Effector memory CD4-positive, alpha-beta T cell (primary cell): ENCODE results near the gene CHMP3.
"Not testable (repeated sequence)": the region's sequence is repeated elsewhere in the genome, so short reads cannot be mapped to it uniquely, and the experiment has no call there.

ENCODE experiments used
- DNase-seq, 3 donors: peaks; one replicate each; pipeline ENCODE4 v3.0.0-alpha.2; 2020
- H3K27ac ChIP-seq: 2 replicates; pipeline ENCODE4 v1.7.0; 2013; ENCODE audit warnings: mild to moderate bottlenecking, low read length, moderate library complexity; ENCODE audit not compliant: insufficient read depth, poor library complexity, severe bottlenecking
- H3K27me3 ChIP-seq: replicated peaks from 2 replicates; pipeline ENCODE4 v1.7.0; 2013; ENCODE audit warnings: mild to moderate bottlenecking, low read length; ENCODE audit not compliant: insufficient read depth, control insufficient read depth, poor library complexity, severe bottlenecking
- H3K36me3 ChIP-seq: 2 replicates; pipeline ENCODE4 v1.7.0; 2013; ENCODE audit warnings: mild to moderate bottlenecking, low read length, moderate library complexity; ENCODE audit not compliant: control insufficient read depth, insufficient read depth
- H3K4me1 ChIP-seq: 2 replicates; pipeline ENCODE4 v1.7.0; 2013; ENCODE audit warnings: low read length, mild to moderate bottlenecking; ENCODE audit not compliant: control insufficient read depth, insufficient read depth, poor library complexity, severe bottlenecking
- H3K4me3 ChIP-seq: 2 replicates; pipeline ENCODE4 v1.7.0; 2013; ENCODE audit warnings: low read length, low read depth, mild to moderate bottlenecking; ENCODE audit not compliant: insufficient read depth, poor library complexity, severe bottlenecking
- H3K9me3 ChIP-seq: 2 replicates; pipeline ENCODE4 v1.7.0; 2013; ENCODE audit warnings: mild to moderate bottlenecking, low read length, moderate library complexity; ENCODE audit not compliant: control insufficient read depth

The CHMP3 gene

GRCh38 chr2:86513948-86514660, 49.1 kb downstream of the CHMP3 start:
- H3K27ac ChIP-seq: no peak overlapping the region

GRCh38 chr2:86512892-86513291, 50.4 kb downstream of the CHMP3 start:
- no peak overlapping the region for H3K4me3 ChIP-seq
- H3K27me3 ChIP-seq: no peaks in the 10 kb centered on the region
- H3K4me1 ChIP-seq: no peaks in the 10 kb centered on the region
- peaks cover 23% of the 10 kb centered on the region for H3K36me3 ChIP-seq
- no peak for DNase-seq
- H3K9me3 ChIP-seq: no peaks in the 10 kb centered on the region
- H3K27ac ChIP-seq: no peak overlapping the region

More at GRCh38 chr2:86513948-86514660, 49.1 kb downstream of the CHMP3 start:
- DNase-seq: no peak
- Histone ChIP-seq H3K4me1 (no peaks in the 10 kb centered on the region), H3K4me3 (no peak overlapping the region), H3K36me3 (peaks cover 11% of the 10 kb centered on the region), H3K27me3 (no peaks in the 10 kb centered on the region), H3K9me3 (no peaks in the 10 kb centered on the region)

DNA sequence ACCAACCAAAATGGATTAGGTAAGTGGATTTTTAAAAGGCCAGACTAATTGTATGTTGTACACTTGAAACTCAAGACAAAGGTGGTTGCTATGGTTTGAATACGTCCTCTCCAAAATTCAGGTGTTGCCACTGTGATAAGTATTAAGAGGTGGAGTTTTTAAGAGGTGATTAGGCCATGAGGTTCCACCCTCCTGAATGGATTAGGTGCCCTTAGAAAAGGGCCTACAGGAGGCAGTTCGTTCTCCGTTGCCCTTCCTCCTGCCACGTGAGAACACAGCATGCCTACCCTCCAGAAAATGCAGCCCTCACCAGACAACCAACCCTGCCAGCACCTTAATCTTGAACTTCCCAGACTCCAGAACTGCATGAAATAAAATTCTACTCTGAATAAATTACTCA, 51.2 kb downstream of the CHMP3 start:
- Histone ChIP-seq H3K27ac (no peak overlapping the region), H3K27me3 (no peaks in the 10 kb centered on the region), H3K9me3 (no peaks in the 10 kb centered on the region), H3K4me1 (no peaks in the 10 kb centered on the region), H3K4me3 (no peak overlapping the region), H3K36me3 (peaks cover 27% of the 10 kb centered on the region)
- no peak for DNase-seq

- Histone ChIP-seq H3K4me3 (no peak overlapping the region), H3K27ac (no peak overlapping the region), H3K9me3 (no peaks in the 10 kb centered on the region), H3K27me3 (no peaks in the 10 kb centered on the region), H3K4me1 (no peaks in the 10 kb centered on the region), H3K36me3 (peaks cover 32% of the 10 kb centered on the region)
- DNase-seq: no peak
Observed at GRCh38 chr2:86510436-86510933, 52.8 kb downstream of the CHMP3 start.

DNA sequence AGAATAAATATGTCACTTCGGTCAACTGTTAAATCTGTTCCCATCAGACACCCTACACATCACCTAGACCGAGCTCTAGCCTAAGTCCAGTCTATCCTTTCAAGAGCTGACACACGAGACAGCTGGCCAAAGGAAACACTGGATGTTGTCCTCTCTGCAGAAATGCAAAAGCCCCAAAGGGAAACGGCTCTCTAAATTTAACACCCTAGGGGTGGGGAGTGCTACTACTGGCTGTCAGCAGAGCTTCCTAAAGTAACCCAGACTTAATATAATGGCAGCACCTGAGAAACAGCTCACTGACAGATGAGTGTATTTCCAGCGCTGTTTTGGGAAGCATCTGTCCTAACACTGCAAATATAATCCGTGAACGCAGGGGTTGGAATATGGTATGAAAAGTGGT, 55.6 kb downstream of the CHMP3 start:
- Histone ChIP-seq H3K36me3 (peaks cover 47% of the 10 kb centered on the region), H3K27ac (no peak overlapping the region)

GRCh38 chr2:86500325-86501083, 62.7 kb downstream of the CHMP3 start:
- H3K27ac ChIP-seq: no peak overlapping the region
- no peaks in the 10 kb centered on the region for H3K4me1 ChIP-seq
- peaks cover 62% of the 10 kb centered on the region for H3K36me3 ChIP-seq
- no peak for DNase-seq
- no peak overlapping the region for H3K4me3 ChIP-seq
- H3K27me3 ChIP-seq: no peaks in the 10 kb centered on the region
- H3K9me3 ChIP-seq: peaks cover 9% of the 10 kb centered on the region

More for the DNA sequence above, 55.6 kb downstream of the CHMP3 start:
- no peak for DNase-seq
- Histone ChIP-seq H3K9me3 (no peaks in the 10 kb centered on the region), H3K4me1 (no peaks in the 10 kb centered on the region), H3K27me3 (no peaks in the 10 kb centered on the region), H3K4me3 (no peak overlapping the region)

- H3K4me3 ChIP-seq: no peak overlapping the region
- peaks cover 51% of the 10 kb centered on the region for H3K36me3 ChIP-seq
- DNase-seq: no peak
- no peak overlapping the region for H3K27ac ChIP-seq
- peaks cover 9% of the 10 kb centered on the region for H3K9me3 ChIP-seq
- no peaks in the 10 kb centered on the region for H3K4me1 ChIP-seq
- H3K27me3 ChIP-seq: no peaks in the 10 kb centered on the region
Observed at GRCh38 chr2:86499326-86499725, 63.9 kb downstream of the CHMP3 start.

DNA sequence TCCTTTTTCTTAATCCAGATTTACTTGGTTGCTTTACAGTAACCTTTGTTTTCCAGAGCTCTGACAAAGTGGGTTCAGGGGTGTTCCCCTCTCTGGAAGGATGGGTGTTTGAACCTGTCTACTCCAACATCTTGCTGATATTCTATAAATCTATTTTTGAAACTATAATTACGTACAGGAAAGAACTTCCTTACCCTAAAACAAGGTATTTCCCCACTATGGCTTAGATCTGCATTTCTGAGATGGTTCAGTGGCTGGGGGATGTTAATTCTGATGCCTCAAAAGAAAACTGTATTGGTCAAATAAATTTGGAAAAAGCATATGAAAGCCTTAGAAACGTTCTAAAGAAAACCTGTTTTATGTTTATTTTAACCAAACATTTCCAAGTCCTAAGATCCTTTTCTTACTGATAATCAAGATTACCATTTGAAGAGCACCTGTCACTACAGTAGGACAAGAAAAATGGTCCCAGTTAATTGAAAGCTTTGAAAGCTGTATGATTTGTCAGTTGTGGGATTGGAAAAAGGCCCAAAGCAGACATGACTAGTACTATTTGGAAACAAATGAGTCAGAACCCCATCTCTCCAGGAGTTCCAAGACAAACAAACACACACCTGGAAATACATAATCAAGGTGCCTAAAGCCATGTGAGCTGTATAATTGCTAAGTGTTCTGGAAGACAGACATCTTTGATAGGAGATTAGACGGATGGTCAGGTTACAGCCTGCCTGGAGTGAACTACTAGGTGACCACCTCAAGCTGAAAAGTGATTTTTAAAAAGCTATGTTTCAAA, 64.6 kb downstream of the CHMP3 start:
- Histone ChIP-seq H3K36me3 (peaks cover 57% of the 10 kb centered on the region), H3K27ac (no peak overlapping the region), H3K4me1 (no peaks in the 10 kb centered on the region), H3K4me3 (no peak overlapping the region), H3K9me3 (peaks cover 9% of the 10 kb centered on the region), H3K27me3 (no peaks in the 10 kb centered on the region)
- DNase-seq: no peak

GRCh38 chr2:86496391-86496790, 66.9 kb downstream of the CHMP3 start:
- DNase-seq, H3K27me3 ChIP-seq, H3K4me3 ChIP-seq, H3K27ac ChIP-seq, H3K9me3 ChIP-seq, H3K4me1 ChIP-seq: not testable (repeated sequence)
- H3K36me3 ChIP-seq: peaks cover 65% of the 10 kb centered on the region
